ENCODE data around the gene WSCD2.

Gene WSCD2

GRCh38 chr12:108157870-108158459 lies 28.9 kb downstream of the WSCD2 start:
- DNase-seq (ENCODE audit: low read depth, low spot score), result no peak

DNA sequence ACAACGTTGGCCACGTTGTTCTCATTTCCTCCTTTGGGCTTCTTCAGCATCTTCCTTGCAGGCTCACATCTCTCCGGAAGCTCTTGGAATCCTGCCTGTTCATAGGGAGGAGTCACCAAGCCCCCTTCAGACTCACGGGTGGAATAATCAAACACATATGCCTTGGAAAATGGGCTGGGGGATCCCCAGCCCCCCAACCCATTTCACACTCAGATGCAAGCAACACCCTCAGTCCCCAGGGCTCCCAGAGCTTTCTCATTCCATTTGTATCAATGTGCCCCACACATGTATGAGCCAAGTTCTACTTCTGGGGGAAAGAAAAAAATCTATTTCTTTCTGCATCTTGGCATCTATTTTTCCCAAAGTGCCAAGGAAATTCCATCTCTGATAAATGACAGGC lies 33.1 kb downstream of the WSCD2 start:
- DNase-seq (ENCODE audit: low read depth, low spot score), result no peak

GRCh38 chr12:108166505-108166904 lies 37.4 kb downstream of the WSCD2 start:
- no peak for DNase-seq (ENCODE audit: low read depth, low spot score)

DNA sequence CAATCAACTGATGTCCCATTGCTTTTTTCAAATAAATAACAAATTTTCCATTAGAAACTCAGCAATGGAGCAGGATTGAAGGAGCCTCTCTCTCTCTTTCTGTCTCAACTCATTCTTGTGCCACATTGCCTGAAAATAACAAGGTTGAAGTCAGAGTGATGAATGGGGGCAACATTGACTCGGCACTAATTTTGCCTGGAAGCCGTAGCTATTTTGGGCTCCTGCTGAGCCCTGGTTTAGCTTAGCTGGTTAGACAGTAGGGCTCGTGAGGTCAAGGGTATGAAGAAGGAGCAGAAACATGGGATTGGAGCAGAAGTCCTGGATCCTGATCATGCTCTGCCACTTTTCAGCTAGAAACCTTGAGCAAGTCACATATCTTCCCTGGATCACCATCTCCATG lies 38.9 kb downstream of the WSCD2 start:
- DNase-seq (ENCODE audit: low read depth, low spot score), result no peak

DNA sequence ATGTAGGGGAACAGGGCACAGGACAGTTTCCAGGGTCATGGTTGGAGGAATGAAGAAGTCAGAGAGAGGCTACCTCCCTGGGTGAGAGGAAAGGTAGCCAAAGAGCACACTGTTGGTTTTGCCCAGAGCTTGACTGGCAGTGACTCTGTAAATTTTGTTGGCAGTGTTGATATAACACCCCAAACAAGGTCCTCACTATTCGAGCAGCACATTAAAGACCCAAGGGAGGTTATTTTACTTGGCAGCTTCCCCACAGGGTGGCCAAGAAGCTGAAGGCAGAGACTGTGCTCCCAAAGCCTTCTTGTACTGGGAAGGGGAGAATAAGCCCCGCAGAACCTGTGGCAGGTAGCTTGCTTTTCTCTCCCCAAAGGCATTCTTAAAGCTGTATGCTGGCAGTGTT lies 40.6 kb downstream of the WSCD2 start:
- no peak for DNase-seq (ENCODE audit: low read depth, low spot score)

DNA sequence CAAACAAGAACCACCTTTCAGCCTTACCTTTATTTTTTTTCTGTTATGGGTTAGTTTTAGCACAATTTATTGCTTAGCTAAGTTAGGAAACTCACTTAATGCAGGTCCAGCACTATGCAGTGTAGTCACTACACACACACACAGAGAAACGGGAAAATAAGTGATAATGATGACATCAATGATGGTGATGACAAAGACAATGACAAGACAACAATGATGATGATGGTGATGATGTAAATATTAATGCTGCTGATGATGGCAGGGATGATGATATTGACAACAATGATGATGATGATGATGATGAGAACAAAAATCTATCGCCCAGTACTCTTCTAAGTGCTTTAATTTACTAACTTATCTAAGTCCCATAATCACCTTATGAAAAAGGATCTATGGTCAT lies 41.1 kb downstream of the WSCD2 start:
- no peak for DNase-seq (ENCODE audit: low read depth, low spot score)

DNA sequence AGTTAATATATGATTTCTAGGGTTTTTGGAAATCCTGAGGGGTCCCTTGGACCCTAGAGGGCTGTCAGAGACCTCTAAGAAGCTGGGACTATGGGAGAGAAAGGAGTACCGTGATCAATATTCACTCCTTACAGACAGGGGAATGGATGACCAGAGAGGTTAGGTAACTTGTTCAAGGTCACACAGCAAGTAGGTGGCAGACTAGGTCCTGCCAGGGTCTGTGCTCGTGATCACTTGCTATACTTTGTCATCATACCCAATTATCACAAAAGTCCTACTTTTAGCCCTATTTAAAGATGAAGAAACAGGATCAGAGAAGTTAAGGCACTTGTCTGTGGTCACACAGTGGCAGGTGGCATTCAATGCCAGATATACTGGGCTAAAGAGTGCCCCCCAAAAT lies 42.9 kb downstream of the WSCD2 start:
- DNase-seq (ENCODE audit: low read depth, low spot score), result no peak

GRCh38 chr12:108173160-108173559 lies 44.1 kb downstream of the WSCD2 start:
- no peak for DNase-seq (ENCODE audit: low read depth, low spot score)

DNA sequence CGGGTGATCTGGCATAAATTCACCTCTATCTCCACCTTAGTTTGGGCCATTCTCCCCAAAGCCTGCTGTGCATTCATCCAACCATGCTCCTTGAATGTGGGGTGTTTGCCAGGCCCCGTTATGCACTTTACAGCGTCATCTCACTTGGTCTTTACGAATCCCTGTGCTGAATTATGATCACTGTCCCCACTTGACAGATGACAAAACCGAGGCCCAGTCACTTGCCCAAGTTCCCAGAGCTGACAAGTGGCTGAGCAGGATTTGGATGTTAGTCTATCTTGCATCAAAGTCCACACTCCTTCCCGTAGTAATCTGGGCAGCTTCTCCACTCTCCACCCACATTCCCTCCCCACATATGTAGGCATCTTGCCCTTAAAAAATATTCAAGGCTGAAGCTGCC lies 44.8 kb downstream of the WSCD2 start:
- no peak for DNase-seq (ENCODE audit: low read depth, low spot score)

DNA sequence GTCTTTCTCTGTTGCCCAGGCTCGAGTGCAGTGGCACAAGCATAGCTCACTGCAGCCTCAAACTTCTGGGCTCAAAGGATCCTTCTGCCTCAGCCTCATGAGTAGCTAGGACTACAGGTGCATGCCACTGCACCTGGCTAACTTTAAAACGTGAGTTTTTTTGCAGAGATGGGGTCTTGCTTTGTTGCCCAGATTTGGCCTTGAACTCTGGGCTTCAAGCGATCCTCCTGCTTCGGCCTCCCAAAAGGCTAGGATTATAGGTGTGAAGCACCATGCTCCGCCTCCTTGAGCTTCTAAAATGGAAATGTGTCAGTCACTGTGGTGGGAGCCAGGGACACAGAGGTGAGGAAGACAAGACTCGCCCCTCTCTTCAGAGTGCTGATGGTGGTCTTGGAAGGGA lies 45.6 kb downstream of the WSCD2 start:
- DNase-seq (ENCODE audit: low read depth, low spot score), result no peak

DNA sequence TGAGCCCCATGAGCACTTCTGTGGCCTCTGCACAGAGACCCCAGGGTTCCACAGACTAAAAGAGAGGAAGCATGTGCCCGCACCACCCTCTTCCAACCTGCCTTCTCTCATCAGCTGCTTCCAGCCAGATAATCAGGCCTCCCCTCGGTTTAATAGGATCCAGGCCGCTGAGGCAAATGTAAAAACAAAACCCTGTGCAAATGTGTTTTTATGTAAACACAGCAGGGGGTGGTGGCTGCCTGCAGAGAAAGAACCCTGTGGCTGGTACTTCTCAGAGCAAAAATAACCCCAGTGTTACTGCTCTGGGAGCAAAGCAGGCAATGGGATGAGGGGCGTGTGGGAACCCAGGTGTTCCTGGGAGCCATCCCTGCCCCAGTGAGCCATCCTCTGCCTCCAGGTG lies 46.2 kb downstream of the WSCD2 start:
- DNase-seq (ENCODE audit: low read depth, low spot score), result no peak

- no peak for DNase-seq (ENCODE audit: low read depth, low spot score)
Observed at GRCh38 chr12:108176292-108176691, 47.2 kb downstream of the WSCD2 start.

- no peak for DNase-seq (ENCODE audit: low read depth, low spot score)
Observed at GRCh38 chr12:108177131-108177530, 48.0 kb downstream of the WSCD2 start.

DNA sequence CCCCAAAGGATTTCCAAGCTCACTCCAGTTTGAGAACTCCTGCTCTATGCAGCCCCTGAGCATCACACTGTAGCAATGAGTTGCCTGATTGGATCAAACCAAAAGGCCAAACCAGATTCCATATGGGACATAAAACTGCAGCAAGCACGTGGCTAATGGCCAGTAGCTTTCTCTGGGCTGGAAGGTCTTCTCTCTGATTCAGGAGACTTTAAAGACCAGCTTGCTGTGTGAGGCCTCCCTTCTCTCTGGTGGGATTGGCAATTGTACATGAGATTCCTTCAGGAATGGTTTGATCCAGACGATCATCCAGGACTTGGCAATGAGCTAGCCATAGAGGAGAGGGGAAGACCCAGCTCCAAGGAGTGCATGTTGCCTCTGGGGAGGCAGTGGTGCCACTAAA lies 50.2 kb downstream of the WSCD2 start:
- no peak for DNase-seq (ENCODE audit: low read depth, low spot score)

- no peak for DNase-seq (ENCODE audit: low read depth, low spot score)
Observed at GRCh38 chr12:108180255-108181094, 51.4 kb downstream of the WSCD2 start.

GRCh38 chr12:108181095-108181454 lies 52.0 kb downstream of the WSCD2 start:
- DNase-seq (ENCODE audit: low read depth, low spot score), result no peak

- no peak for DNase-seq (ENCODE audit: low read depth, low spot score)
Observed at GRCh38 chr12:108182096-108182495, 53.0 kb downstream of the WSCD2 start.

DNA sequence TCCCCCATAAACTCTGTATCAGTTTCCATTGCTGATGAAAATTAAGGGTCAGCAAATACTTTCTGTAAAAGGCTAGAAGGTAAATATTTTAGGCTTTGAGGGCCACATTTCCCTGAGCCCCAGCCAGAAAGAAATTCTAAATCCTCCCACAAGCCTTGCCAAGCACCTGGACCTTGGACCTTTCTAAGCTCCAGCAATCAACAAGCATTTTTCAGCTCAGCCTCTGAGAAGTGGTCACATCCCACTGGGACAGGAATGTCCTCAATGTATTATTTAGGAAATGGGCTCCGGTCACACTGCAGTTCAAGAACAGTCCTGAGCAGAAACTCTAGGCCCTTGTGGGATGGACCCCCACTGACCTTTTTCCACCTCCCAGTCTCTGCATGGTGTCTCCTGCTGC lies 55.9 kb downstream of the WSCD2 start:
- no peak for DNase-seq (ENCODE audit: low read depth, low spot score)

- DNase-seq (ENCODE audit: low read depth, low spot score), result no peak
Observed at GRCh38 chr12:108187831-108188230, 58.7 kb downstream of the WSCD2 start.

GRCh38 chr12:108190529-108190928 lies 61.4 kb downstream of the WSCD2 start:
- DNase-seq (ENCODE audit: low read depth, low spot score), result no peak

GRCh38 chr12:108191086-108191485 lies 62.0 kb downstream of the WSCD2 start:
- no peak for DNase-seq (ENCODE audit: low read depth, low spot score)

DNA sequence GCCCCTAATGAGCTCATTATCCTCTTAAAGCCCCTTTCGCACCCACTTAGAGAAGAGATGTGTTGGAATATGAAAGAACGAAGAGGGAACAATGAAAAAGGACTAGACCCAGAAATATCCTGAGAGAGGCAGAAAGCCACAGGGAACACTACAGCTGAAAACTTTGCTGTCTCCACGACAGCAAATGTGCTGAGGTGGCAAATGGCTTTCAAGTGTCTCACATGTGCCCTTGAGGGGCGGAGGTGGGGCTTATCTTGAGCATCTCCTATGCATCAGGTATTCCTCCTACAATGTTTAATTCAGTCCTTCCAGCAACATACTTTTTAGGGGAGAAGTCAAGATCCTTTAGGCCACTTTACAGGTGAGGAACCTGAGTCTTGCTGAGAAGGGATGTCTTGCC lies 62.9 kb downstream of the WSCD2 start:
- DNase-seq (ENCODE audit: low read depth, low spot score), result no peak

DNA sequence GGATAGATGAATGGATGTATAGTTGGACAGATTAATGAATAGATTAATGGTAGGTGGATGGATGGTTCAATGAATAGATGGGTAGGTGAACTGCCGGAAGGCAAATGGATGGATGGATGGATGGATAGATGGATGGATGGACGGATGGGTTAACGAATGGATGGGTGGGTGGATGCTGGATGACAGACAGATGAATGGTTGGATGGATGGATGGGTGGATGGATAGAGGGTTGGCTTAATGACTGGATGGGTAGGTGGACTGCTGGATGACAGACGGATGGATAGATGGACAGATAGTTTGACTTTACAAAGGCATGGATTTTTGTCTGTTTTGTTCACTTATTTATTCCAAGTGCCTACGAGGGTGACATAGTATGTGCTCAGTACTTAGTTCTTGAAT lies 64.4 kb downstream of the WSCD2 start:
- DNase-seq (ENCODE audit: low read depth, low spot score), result no peak

GRCh38 chr12:108193917-108194316 lies 64.8 kb downstream of the WSCD2 start:
- no peak for DNase-seq (ENCODE audit: low read depth, low spot score)

Measured in activated naive CD8-positive, alpha-beta T cell treated with anti-CD3 and anti-CD28 coated beads, Interleukin-2, amount 50 U/mL, for 16 hours (primary cell).